CD4-positive, alpha-beta T cell treated with Interleukin-4 for 4 hours (primary cell): ENCODE measurements around the gene TCTN2.

Experiments used
- DNase-seq: peaks from one replicate; pipeline ENCODE4 v3.0.0-alpha.2; 2020

TCTN2 gene

GRCh38 chr12:123670882-123671728 lies at the start of gene TCTN2:
TCTN2 (plus strand) TSS chr12:123671113; CDS start chr12:123671241, 128 bp downstream.
- peak; percentile 94 for DNase-seq

GRCh38 chr12:123621619-123622530 lies 49.0 kb upstream of the TCTN2 start:
- no peak for DNase-seq

- DNase-seq: peak; percentile 95
Measured at GRCh38 chr12:123633379-123634141, 37.4 kb upstream of the TCTN2 start, which contains the start of the genes EIF2B1 and GTF2H3. EIF2B1 (minus strand) TSS chr12:123633686; CDS start chr12:123633557, 129 bp downstream. GTF2H3 (plus strand) TSS chr12:123633829; CDS start chr12:123633860, 31 bp downstream.

- DNase-seq: no peak
Measured at GRCh38 chr12:123634142-123634561, 36.8 kb upstream of the TCTN2 start.

- DNase-seq: no peak
Measured at GRCh38 chr12:123643911-123644310, 27.0 kb upstream of the TCTN2 start.

GRCh38 chr12:123645380-123645779 lies 25.5 kb upstream of the TCTN2 start:
- no peak for DNase-seq

GRCh38 chr12:123645878-123646277 lies 25.0 kb upstream of the TCTN2 start:
- no peak for DNase-seq

- DNase-seq: no peak
Measured at GRCh38 chr12:123648401-123648800, 22.5 kb upstream of the TCTN2 start.

- no peak for DNase-seq
Measured at GRCh38 chr12:123654129-123654701, 16.7 kb upstream of the TCTN2 start.

GRCh38 chr12:123655420-123655819 lies 15.5 kb upstream of the TCTN2 start:
- DNase-seq: no peak

- DNase-seq: no peak
Measured at GRCh38 chr12:123656392-123656791, 14.5 kb upstream of the TCTN2 start.

GRCh38 chr12:123657211-123657610 lies 13.7 kb upstream of the TCTN2 start:
- DNase-seq: no peak

GRCh38 chr12:123659996-123660727 lies 10.8 kb upstream of the TCTN2 start:
- DNase-seq: no peak

- DNase-seq: no peak
Measured at GRCh38 chr12:123667771-123668170, 3.1 kb upstream of the TCTN2 start.

- DNase-seq: no peak
Measured at GRCh38 chr12:123671876-123672275, 963 bp downstream of the TCTN2 start.

GRCh38 chr12:123675436-123675835 lies 4.5 kb downstream of the TCTN2 start:
- no peak for DNase-seq

GRCh38 chr12:123676616-123677320 lies 5.9 kb downstream of the TCTN2 start:
- DNase-seq: no peak

GRCh38 chr12:123678981-123679380 lies 8.1 kb downstream of the TCTN2 start:
- DNase-seq: no peak

- DNase-seq: no peak
Measured at GRCh38 chr12:123681605-123682004, 10.7 kb downstream of the TCTN2 start.

GRCh38 chr12:123683964-123684363 lies 13.1 kb downstream of the TCTN2 start:
- no peak for DNase-seq

GRCh38 chr12:123686636-123687190 lies 15.8 kb downstream of the TCTN2 start:
- no peak for DNase-seq
